ENCODE data around the gene DGCR6.
"Not testable (repeated sequence)": the region's sequence is repeated elsewhere in the genome, so short reads cannot be mapped to it uniquely, and the experiment has no call there.

Gene DGCR6

DNA sequence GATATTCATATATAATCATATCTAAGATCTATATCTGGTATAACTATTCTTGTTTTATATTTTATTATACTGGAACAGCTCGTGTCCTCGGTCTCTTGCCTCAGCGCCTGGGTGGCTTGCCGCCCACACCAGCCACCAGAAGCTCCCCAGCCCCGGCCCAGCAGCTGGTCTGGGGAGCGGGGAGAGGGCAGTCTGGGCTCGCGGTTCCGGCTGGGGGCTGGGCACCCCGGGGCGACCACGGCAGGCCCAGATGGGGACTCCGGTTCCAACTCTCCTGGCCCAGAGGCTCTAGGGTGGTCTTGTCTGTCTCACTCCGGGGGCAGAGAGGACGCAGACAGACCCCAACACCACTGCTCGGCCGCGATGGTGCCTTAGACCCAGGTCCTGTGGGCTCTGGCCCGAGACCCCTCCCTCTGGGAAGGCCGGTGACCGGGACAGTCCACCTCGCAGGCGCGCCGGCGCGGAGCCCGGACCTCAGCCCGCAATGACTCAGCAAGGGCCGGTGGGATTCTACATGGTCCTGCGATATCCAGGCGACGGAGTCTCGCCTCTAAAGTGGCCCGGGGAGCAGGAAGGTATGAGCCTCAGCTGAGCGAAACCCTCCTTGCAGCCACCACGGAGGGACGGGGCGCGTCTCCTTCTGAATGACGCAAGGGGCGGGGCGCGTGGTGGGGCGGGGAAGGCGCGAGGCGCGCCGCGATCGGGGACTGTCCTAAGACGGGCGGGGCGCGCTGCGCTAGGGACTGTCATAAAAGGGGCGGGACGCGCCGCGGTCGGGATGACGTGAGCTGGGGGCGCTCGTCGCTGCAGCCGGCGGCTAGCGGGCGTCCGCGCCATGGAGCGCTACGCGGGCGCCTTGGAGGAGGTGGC, at the start of gene DGCR6:
TSS of gene DGCR6 (plus strand) at position 781 of the 870 bp plus-strand sequence. CDS start at position 836, 55 bp downstream.
- no peak for DNase-seq

DNA sequence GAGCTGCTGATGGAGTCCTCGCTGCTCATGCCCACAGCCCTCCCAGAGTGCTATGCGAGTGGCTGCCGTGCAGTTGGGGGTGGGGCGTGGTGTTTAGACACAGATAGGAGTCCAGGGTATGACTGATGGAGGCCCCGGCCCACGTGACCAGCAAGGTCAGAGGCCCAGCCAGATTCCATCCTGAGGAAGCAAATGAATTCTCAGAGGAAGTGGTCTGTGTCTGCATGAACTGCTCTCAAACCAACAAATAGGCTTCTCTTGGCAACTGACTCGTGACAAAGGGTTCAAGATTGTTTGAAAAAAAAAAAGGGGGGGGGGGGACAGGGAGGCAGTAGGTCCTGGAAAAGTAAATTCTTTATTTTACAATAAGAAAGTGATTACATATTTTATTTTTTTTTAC, 46.8 kb upstream of the DGCR6 start:
- DNase-seq: not testable (repeated sequence)

DNA sequence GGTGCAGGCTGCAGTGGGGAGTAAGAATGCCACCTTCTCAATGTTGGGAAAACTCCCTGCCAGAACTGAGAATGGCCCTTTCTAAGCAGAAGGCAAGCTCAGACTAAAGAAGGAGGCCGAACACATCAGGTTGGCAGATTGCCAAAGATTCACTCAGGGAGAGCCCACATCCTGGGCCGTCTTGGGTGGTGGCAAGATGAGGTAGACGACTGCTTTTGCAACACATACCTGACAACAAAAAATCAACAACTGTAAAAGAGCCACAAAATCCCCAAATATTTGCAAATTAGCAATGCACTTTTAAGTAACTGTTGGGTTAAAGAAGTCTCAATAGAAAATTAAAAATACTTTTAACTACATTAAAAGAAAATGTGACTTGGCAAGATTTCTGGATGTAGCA, 24.9 kb upstream of the DGCR6 start:
- DNase-seq: peak; percentile 37 to 61

DNA sequence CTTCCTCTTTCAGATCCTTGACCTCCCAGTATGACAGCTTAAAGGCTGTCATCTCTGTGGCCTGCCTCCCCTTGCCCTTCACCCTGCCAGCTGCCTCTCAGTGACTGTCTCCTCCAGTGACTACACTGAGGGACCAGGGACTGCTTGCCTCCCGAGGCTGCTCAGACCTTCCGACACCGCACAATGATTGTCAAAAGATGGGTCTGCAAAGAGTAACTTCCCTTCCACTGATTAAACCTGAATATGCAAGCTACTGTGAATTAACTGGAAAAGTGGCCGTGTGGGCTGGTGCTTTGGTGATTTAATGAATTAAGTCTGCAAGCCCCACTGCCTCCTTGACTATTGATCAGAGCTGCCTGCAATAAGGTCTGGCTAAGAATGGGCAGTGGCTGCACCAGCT, 21.7 kb upstream of the DGCR6 start:
- DNase-seq: not testable (repeated sequence)

DNA sequence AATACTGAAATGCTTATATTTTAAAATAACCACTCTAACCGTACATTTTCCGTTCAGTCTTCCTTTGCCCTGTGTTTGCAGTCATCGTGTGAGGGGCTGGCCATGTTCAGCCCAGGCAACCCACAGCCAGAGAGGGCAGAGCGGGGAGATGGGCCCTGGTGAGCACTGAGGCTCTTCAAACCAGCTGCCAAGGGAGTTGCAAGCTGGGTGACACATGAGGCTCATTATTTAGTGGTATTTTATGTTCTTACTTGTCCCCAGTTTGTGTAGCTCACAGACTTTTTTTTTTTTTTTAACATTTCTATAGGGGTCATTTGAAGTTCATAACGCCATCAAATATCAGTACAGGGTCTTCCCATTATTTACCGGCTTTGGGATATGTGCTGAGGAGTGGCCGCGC, 18.0 kb upstream of the DGCR6 start:
- no peak for DNase-seq

DNA sequence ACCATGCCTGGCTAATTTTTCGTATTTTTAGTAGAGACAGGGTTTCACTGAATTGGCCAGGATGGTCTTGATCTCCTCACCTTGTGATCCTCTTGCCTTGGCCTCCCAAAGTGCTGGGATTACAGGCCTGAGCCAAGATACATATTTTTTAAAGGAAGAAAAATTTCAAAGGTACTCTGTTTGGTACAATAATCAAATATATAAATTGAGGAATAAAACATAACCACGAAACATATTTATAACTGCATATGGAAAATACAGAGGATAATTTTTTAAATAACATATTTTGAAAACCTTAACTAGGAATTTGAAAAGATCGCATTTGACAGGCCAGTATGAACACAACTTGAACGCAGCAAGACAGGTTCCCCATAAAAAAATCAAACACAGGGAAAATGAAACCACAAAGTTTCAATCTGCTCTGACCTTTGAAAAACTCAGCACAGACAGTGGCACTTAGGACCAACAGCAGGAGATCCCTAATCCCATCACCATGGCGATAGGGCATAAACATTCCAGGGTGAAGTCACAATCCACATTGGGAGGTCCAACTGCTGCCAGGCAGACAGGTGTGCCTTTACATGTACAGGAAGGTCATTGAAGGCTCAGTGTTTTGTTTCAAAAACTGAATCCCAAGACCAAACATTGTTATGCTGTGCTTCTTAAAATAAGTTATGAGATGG, 15.5 kb upstream of the DGCR6 start:
- not testable (repeated sequence) for DNase-seq

DNA sequence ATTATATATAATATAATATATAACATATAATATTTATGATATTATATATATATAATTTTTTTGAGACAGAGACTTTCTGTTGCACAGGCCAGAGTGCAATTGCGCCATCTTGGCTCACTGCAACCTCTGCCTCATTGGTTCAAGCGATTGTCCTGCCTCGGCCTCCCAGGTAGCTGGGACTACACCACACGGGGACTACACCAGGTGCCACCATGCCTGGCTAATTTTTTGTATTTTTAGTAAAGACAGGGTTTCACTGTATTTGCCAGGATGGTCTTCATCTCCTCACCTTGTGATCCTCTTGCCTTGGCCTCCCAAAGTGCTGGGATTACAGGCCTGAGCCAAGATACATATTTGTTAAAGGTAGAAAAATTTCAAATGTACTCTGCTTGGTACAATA, 12.3 kb upstream of the DGCR6 start:
- DNase-seq: not testable (repeated sequence)

DNA sequence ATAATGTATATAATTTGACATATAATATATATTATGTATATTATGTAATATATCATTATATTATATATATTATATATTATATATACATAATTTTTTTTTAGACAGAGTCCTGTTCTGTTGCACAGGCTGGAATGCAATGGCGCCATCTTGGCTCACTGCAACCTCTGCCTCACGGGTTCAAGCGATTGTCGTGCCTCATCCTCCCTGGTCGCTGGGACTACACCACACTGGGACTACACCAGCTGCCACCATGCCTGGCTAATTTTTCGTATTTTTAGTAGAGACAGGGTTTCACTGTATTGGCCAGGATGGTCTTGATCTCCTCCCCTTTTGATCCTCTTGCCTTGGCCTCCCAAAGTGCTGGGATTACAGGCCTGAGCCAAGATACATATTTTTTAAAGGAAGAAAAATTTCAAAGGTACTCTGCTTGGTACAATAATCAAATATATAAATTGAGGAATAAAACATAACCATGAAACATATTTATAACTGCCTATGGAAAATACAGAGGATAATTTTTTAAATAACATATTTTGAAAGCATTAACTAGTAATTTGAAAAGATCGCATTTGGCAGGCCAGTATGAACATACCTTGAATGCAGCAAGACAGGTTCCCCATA, 10.0 kb upstream of the DGCR6 start:
- DNase-seq: not testable (repeated sequence)

DNA sequence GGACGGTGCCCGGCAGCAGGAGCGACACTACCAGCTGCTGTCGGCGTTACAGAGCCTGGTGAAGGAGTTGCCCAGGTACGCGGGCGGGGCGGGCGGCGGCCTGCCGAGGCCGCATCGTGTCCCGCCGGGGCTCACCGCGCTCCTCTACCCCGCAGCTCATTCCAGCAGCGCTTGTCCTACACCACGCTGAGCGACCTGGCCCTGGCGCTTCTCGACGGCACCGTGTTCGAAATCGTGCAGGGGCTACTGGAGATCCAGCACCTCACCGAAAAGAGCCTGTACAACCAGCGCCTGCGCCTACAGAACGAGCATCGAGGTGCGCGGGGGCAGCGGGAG, 258 bp downstream of the DGCR6 start:
- not testable (repeated sequence) for DNase-seq

DNA sequence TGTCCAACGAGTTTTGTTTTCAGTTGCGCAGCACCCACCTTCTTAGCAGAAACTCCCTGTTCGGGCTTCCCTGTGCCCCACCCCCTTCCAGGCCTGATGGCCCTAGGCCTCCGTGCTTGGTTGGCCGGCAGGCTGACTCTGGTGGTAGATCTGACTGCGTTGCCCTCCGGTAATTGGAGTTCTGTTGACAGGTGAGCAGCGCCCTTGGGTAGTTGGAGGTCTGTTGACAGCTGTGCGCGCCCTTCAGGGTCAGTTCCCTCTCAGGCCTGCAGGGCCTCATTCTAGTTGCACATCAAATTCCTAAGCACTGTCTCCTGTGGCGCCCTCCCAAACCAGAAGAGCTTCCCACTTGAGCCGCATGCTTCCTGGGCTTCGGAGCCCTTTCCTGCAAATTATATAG, 776 bp downstream of the DGCR6 start:
- DNase-seq: no peak

DNA sequence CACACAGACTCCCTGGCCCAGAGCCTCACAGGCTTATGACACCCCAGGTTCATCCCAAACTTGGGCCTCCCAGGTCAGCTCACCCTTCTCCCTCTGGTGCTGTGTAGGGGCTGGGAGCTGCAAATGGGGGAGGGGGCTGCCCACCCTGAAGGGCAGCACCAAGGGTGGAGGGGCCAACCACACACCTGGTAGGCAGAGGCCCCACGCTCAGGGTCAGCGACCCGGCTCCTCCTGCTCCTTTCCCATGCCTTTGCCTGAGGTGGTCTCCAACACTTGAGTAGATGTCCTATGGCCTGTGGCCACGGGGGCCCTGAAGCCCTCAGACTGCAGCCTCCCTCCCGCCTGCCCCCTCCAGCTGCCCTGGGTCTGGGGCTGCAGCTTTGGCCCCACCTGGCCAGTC, 3.4 kb downstream of the DGCR6 start:
- DNase-seq: no peak

DNA sequence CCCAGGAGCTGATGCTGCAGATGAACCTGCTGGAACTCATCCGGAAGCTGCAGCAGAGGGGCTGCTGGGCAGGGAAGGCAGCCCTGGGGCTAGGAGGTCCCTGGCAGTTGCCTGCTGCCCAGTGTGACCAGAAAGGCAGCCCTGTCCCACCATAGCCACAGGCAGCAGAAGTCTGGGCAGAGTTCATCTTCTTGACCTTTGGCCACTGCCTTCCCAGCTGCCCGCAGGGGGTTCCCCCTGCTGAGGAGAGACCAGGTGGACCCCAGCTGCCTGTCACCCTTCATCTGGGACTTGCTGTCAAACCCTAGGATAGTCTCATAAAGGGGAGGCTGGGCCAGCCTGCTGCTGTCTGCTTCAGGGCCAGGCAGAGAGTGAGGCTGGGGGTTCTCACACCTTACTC, 5.4 kb downstream of the DGCR6 start:
- not testable (repeated sequence) for DNase-seq

DNA sequence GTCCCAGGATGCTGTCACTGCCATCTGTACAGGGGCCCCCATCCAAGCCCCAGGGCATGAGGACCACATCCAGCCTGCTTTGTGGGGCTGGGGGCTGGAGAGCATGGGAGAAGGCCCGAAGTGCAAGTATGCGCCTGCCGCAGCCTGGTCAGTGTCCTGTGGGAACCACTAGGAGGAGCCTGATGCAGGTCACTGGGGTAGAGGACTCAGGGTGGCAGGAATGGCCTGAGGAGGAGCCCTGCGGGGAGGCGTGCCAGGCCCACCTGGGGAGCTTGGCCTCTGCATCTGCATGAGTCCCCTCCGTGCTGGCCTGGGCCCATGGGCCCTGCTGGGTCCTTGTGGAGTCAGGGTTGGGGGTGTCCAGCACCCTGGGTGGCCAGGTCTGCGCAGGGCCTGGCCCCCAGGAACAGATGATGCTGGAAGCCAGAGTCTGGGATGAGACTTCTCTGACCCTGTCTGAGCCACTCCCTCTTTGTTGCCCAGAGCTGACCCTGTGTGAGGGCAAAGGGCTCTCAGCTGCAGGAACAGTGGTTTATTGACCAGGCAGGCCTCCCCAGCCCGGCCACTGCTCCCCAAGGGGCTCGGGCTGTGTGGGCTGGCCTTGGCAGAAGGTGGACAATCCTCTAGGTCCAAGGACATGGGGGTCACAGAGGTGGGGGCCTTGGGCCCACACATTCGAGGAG, 6.3 kb downstream of the DGCR6 start:
- not testable (repeated sequence) for DNase-seq

DNA sequence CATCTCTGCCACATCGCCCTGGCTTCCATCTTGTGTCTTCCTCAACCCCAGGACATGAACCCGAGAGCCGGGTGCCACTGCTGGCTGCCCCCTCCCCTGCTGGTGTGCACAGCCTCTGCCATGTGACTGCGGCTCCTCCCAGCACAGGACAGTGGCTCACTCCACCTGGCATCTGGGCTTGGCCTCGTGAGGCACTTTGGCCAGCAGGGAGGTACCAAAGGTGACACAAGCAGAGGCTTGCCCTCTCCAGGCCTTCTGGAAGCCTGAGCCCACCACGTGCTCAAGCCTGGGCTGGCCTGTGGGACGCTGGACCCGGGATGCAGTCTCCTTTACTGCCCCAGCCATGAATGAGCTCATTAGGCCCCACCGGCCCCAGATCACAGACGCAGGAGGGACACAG, 8.4 kb downstream of the DGCR6 start:
- not testable (repeated sequence) for DNase-seq

DNA sequence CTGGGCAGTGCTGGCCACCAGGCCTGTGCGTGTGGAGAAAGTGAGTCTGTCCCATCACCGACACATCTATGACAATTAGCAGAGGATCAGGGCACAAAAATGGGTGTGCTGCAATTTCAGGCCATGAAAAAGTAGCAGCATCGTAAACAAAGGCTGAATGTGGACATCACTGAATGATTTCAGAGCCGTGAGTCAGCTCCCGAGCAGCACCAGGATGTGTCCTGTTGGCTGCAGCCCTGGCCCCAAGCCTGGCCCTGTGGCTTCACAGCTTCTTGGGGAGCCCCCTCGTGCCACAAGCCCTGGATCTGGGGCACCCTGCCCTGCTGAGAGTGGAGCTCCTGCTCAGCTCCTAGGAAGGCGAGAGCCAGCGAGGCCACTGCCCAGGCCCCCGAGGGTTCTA, 9.4 kb downstream of the DGCR6 start:
- DNase-seq: not testable (repeated sequence)

DNA sequence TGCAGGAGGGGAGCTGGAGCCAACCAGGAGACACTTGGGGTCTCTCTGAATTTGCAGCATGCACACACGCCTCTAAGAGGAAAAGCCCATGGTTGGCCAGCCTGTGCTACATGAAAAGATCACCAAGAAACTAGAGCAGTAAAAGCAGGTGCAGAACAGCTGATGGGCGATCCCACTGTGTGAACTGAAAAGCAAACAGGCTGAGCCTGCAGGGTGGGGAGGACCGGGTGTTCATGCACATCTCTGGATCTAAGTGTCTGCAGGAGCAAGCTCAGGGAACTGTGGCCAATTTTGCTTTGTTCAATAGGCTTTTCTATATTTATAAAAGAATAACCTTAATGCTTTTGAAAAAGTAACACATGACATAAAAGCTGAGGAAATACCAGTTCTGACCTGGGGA, 11.7 kb downstream of the DGCR6 start:
- not testable (repeated sequence) for DNase-seq

DNA sequence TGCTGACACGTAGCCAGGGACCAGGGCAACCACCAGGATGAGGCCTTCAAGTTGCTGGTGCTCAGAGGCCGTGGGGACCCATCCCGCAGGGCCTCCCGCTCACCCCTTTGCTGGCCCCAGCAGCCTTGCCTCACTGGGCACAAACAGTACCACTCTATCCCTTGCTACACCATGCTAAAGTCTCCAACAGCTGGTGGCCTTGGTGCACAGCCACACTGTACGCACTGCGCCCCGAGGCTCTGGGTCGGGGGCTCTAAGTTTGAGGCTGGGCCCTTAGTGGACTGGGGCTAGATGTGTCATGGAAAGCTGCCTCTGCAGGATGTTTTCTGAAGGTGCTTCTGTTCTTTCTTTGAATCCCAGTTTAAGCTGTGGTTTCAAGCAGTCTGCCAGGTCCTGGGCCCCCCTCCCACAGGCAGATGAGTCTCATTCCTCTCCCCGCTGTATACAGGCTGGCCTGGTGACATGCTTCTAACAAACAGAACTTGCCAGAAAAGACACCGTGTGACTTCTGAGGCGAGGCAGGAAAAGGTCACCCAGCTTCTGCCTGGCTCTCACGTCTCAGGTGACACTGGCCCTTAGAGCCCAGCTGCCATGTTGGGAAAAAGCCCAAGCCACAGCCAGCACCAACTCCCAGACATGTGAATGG, 14.3 kb downstream of the DGCR6 start:
- not testable (repeated sequence) for DNase-seq

DNA sequence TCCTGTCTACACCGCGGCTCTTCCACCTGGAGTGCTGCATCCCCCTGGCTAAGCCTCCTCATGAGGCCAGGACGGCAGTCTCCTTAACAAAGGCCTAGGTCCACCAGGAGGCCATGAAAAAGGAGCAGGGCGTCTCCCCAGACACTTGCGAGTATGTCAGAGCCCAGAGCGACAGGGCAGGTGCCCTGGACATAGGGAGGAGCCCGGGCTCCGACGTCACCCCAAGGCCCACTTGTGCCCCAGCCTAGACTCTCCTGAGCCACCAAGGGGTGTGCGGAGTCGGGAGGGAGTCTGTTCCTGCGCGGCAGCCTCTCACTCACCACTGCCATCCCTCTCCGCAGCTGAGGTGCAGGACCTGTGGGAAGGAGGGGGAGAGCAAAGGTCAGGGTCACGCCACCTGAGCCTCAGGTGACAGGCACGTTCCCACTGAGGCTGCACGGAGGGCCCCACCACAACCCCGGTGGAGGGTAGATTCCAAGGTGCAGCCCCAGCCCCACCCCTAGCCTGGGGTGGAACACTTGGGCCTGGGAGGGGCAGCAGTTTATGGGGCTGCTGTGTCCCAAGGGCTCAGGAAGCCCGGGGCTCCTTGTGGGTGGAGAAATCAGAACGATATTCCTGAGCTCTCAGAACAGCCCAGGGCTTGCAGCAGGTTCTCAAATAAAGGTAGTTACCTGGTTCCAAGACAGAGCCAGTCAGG, 19.4 kb downstream of the DGCR6 start:
- DNase-seq: no peak

DNA sequence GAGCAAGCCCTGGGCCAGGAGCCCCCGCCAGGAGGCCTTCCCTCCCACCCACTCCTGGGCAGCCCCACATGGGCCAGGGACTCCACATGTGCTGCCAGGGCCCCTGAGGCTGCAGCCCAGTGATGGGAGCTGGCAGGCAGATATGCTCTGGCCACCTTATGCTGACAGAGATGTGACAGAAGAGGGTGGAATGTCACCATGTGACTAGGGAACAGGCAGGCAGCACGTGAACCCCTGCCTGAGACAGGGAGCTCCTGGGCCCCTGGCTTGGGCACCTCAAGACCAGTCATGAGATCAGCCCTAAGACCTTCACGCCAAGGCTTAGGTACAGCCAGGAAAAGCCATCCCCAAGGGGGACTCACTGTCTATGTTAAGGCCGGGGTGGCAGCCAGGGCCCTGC, 20.9 kb downstream of the DGCR6 start:
- DNase-seq: no peak

DNA sequence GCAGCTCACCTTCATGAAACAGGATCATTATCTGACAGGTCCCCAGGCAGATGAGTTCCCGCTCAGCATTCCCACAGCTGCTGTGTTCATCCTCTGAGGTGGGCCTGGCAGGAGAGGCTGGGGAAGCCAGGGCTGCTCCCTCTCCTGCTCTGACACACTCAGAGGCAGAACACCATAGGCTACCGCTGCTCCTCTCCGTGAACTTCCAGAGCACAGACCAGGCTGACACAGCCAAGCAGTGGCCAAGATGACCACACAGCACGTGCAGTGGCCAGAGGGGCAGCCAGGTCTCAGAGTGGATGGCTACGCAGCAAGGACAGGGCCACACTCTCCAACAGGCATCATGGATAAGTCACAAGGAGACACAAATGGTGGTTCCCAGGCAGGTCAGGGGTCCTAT, 21.5 kb downstream of the DGCR6 start:
- DNase-seq: no peak

DNA sequence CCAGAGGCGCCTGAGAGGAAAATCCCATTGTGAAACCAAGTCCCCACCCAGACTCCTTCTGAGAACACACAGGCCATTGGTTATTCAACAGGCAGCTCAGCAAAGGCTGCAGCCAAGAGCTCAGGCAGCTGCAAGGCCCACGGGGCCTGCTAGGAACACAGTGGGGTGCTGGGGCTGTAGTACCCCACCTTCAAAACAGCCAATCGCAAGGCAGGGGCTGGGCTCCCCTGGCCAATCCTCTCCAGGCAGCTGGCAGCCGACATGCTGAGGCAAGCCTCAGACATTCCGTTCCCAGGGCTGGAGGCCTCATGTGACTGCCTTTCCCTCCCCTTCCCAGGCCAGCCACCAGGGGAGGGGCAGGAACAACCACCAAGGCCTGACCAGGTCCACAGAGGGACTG, 23.3 kb downstream of the DGCR6 start:
- no peak for DNase-seq
